Osteocyte (in vitro differentiated cells): ENCODE measurements around the gene LTB. TPM values are rescaled to one million over a fixed set of nuclear protein-coding genes. Genes with fewer than 3 reads are reported as not detected.

ENCODE experiments used
- DNase-seq: peaks from one replicate; pipeline ENCODE4 v3.0.0; 2021; ENCODE audit warnings: mixed read lengths; ENCODE audit not compliant: unreplicated experiment; ENCODE audit errors: extremely low spot score
- H3K27ac Mint-ChIP-seq: one replicate; pipeline ENCODE4 v1.8.0; 2021; ENCODE audit warnings: mild to moderate bottlenecking, mixed read lengths; ENCODE audit not compliant: unreplicated experiment
- H3K27me3 Mint-ChIP-seq: one replicate; pipeline ENCODE4 v1.8.0; 2021; ENCODE audit warnings: mixed read lengths; ENCODE audit not compliant: unreplicated experiment
- H3K36me3 Mint-ChIP-seq: one replicate; pipeline ENCODE4 v1.8.0; 2021; ENCODE audit warnings: mixed read lengths; ENCODE audit not compliant: unreplicated experiment
- H3K4me1 Mint-ChIP-seq: one replicate; pipeline ENCODE4 v1.8.0; 2021; ENCODE audit warnings: mixed read lengths; ENCODE audit not compliant: unreplicated experiment
- H3K4me3 Mint-ChIP-seq: one replicate; pipeline ENCODE4 v1.8.0; 2021; ENCODE audit warnings: mild to moderate bottlenecking, moderate library complexity, mixed read lengths; ENCODE audit not compliant: unreplicated experiment
- H3K9me3 Mint-ChIP-seq: one replicate; pipeline ENCODE4 v1.8.0; 2021; ENCODE audit warnings: mixed read lengths; ENCODE audit not compliant: unreplicated experiment
- total RNA-seq: library from RNA; stranded (reverse); gene quantifications from 2 replicates; pipeline ENCODE4 v1.2.1, GENCODE V29; 2021
- TF ChIP-seq, protein P1 (sequence below): fragments of 200-600 bp; sonication (generic); IDR thresholded peaks from 2 replicates; pipeline ENCODE4 v1.5.0; 2021; ENCODE audit warnings: antibody characterized with exemption, mild to moderate bottlenecking, moderate library complexity

LTB gene
- total RNA-seq, 1 donor from 2014 or later: not detected

DNA sequence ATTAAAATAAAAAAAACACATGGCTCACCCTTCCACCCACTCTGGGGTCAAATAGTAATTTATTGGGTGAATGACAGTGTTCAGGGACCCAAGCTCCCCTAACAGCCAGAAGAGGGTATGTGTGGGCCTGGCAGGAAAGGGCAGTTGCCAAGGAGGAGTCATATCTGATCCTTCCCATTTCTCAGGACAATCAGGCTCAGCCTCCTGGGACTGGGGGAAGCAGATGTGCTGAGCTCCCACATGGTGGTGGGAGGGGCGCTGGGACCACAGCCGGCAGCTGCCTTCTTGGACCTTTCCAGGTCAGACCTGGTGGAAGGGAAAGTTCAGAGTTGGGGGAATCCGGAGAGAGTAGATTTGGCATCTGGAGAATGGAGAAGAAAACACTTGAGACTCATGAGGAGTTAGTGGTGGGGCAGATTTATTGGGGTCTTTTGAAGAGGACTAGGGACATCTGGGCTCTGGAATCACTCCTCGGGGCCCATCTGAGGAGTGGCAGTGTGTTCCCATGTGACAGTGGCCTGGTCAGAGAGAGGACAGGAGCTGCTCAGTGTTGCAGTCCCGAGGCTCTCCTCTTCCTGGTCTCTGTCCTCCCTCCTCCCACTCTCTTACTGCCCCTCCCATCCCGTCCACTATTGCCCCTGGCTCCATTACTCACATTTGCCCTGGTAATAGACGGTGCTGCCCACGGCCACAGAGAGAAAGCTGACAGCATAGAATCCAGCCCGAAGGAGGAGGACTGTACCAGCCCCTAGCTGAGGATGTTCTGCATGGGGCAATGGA is 6.8 kb upstream of the LTB start:
- Mint-ChIP-seq H3K27me3 (no peaks in the 10 kb centered on the region), H3K4me3 (no peak overlapping the region), H3K36me3 (no peaks in the 10 kb centered on the region), H3K27ac (no peak overlapping the region), H3K4me1 (no peaks in the 10 kb centered on the region), H3K9me3 (no peaks in the 10 kb centered on the region)
- DNase-seq: no peak
- TF ChIP-seq, protein P1, sequence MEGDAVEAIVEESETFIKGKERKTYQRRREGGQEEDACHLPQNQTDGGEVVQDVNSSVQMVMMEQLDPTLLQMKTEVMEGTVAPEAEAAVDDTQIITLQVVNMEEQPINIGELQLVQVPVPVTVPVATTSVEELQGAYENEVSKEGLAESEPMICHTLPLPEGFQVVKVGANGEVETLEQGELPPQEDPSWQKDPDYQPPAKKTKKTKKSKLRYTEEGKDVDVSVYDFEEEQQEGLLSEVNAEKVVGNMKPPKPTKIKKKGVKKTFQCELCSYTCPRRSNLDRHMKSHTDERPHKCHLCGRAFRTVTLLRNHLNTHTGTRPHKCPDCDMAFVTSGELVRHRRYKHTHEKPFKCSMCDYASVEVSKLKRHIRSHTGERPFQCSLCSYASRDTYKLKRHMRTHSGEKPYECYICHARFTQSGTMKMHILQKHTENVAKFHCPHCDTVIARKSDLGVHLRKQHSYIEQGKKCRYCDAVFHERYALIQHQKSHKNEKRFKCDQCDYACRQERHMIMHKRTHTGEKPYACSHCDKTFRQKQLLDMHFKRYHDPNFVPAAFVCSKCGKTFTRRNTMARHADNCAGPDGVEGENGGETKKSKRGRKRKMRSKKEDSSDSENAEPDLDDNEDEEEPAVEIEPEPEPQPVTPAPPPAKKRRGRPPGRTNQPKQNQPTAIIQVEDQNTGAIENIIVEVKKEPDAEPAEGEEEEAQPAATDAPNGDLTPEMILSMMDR: no peak

DNA sequence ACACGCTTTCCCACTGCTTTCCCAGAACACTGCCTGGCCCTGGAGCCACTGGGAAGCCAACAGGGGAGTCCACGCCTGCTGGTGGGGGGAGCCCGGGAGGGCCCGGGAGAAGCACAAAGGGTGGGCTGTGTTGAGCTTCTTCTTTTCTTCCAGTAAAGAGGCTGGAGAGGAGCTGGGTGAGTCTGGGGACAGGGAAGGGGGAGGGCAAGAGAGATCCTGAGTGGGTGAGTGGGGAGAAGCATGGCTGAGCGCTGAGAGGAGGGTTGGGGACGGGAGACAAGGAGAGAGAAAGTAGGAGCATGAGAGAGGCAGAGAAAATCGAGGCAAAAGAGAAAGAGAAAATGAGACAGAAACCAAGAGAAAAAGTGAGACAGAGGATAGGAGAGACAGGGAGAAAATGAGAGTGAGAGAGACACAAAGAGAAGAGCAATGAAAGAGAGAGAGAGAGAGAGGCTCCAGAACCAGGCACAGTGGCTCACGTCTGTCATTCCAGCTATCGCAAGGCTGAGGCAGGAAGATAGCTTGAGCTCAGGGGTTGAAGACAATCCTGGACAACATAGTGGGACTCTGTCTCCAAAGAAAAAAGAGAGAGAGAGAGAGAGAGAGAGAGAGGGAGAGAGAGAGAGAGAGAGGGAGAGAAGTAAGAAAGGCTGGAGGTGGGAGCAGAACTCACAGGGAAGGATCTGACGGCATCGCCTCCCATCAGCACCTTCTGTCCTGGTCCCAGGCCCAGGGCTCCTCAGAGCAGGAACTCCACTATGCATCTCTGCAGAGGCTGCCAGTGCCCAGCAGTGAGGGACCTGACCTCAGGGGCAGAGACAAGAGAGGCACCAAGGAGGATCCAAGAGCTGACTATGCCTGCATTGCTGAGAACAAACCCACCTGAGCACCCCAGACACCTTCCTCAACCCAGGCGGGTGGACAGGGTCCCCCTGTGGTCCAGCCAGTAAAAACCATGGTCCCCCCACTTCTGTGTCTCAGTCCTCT is 5.9 kb upstream of the LTB start:
- no peak for DNase-seq
- Mint-ChIP-seq H3K9me3 (no peaks in the 10 kb centered on the region), H3K4me1 (no peaks in the 10 kb centered on the region), H3K4me3 (no peak overlapping the region), H3K27ac (no peak overlapping the region), H3K27me3 (no peaks in the 10 kb centered on the region), H3K36me3 (no peaks in the 10 kb centered on the region)
- TF ChIP-seq, protein P1: no peak

DNA sequence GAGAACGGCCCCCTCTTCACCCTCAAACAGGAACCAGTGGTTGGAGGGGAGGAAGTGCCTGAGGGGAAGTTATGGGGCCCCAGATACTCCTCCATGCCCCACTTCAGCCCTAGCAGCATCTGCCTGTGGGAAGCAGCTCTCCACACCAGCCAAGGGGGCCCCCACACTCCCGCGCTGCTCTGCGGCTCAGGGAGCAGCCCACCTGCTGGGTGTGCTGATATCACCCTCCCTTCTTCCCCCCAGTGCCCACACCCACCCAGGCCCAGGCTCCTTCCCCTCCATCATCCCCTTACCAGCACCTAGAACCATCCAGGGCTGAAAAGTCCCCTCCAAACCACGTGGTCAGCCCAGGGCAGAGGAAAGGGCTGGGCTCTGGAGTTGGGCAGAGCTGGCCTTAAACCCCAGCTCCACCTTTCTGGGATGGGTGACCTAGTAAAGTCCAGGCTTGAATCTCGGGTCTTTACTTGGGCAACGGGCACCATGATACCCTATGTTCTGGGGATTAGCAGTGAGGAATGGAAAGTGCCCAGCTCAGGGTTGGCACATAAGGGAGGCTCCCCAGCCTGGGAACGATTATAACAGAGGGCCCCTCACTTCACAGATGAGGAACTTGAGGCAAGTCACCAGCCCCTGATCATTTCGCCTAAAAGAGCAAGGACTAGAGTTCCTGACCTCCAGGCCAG is 4.5 kb upstream of the LTB start:
- Mint-ChIP-seq H3K27me3 (no peaks in the 10 kb centered on the region), H3K27ac (no peak overlapping the region)

DNA sequence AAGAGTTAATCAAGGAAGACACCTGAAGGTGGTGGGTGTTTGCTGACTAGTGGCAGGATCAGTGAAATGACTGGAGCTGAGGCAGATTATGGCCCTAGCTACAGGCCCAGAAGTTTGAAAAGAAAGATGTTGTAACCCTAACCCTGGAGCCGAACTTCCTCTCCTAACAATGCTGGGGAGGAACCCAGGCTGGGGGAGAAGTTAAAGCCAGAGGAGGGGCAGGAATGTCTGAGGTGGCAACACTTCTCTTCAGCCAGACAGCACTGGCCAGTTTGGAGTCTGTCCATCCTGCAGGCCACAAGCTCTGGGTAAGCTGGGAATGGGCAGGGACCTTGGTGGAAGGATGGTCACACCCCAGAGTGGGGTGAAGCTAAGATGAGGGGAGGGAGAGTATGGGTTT is 3.8 kb upstream of the LTB start, which contains the start of gene LST1:
TSS of gene LST1 (plus strand) at position 270 of the 400 bp plus-strand sequence. CDS start 1,023 bp downstream, outside the sequence.
- Mint-ChIP-seq H3K36me3 (no peaks in the 10 kb centered on the region), H3K4me1 (peaks cover 9% of the 10 kb centered on the region), H3K4me3 (no peak within 1 kb of the TSS), H3K27me3 (no peaks in the 10 kb centered on the region), H3K9me3 (no peaks in the 10 kb centered on the region), H3K27ac (no peak within 1 kb of the TSS)
- no peak for DNase-seq
- TF ChIP-seq, protein P1: no peak

More for the DNA sequence above, 4.5 kb upstream of the LTB start:
- TF ChIP-seq, protein P1: no peak
- DNase-seq: no peak
- H3K4me3 Mint-ChIP-seq: no peak overlapping the region
- H3K9me3 Mint-ChIP-seq: no peaks in the 10 kb centered on the region
- peaks cover 2% of the 10 kb centered on the region for H3K4me1 Mint-ChIP-seq
- no peaks in the 10 kb centered on the region for H3K36me3 Mint-ChIP-seq
